ENCODE results near the gene VAPA.

Gene VAPA

GRCh38 chr18:9944805-9945204 is 31.0 kb downstream of the VAPA start:
- DNase-seq: no peak

- no peak for DNase-seq
Measured at GRCh38 chr18:9946831-9947230, 33.0 kb downstream of the VAPA start.

GRCh38 chr18:9947248-9947647 is 33.4 kb downstream of the VAPA start:
- DNase-seq: no peak

GRCh38 chr18:9949315-9949714 is 35.5 kb downstream of the VAPA start:
- DNase-seq: no peak

- no peak for DNase-seq
Measured at GRCh38 chr18:9949861-9950260, 36.0 kb downstream of the VAPA start.

GRCh38 chr18:9950289-9951016 is 36.6 kb downstream of the VAPA start:
- no peak for DNase-seq

GRCh38 chr18:9951022-9951859 is 37.4 kb downstream of the VAPA start:
- no peak for DNase-seq

- DNase-seq: no peak
Measured at GRCh38 chr18:9952633-9953416, 39.0 kb downstream of the VAPA start.

GRCh38 chr18:9958861-9959399 is 45.1 kb downstream of the VAPA start:
- DNase-seq: no peak

- no peak for DNase-seq
Measured at GRCh38 chr18:9959564-9959963, 45.7 kb downstream of the VAPA start.

GRCh38 chr18:9960258-9960904 is 46.6 kb downstream of the VAPA start:
- no peak for DNase-seq

- DNase-seq: no peak
Measured at GRCh38 chr18:9961041-9961440, 47.2 kb downstream of the VAPA start.

GRCh38 chr18:9965711-9966624 is 52.2 kb downstream of the VAPA start:
- DNase-seq: no peak

- DNase-seq: no peak
Measured at GRCh38 chr18:9968081-9968848, 54.4 kb downstream of the VAPA start.

GRCh38 chr18:9969247-9969646 is 55.4 kb downstream of the VAPA start:
- no peak for DNase-seq

GRCh38 chr18:9971313-9971920 is 57.6 kb downstream of the VAPA start:
- peak; percentile 71 to 74 for DNase-seq

- no peak for DNase-seq
Measured at GRCh38 chr18:9973470-9973869, 59.7 kb downstream of the VAPA start.

GRCh38 chr18:9974279-9974915 is 60.6 kb downstream of the VAPA start:
- no peak for DNase-seq

- DNase-seq: no peak
Measured at GRCh38 chr18:9975658-9976057, 61.8 kb downstream of the VAPA start.

GRCh38 chr18:9982711-9983110 is 68.9 kb downstream of the VAPA start:
- DNase-seq: no peak
